Measurements from ENCODE around the gene ZNF57. TPM values are rescaled to one million over a fixed set of nuclear protein-coding genes. Genes with fewer than 3 reads are reported as not detected.
"Not testable (repeated sequence)": the region's sequence is repeated elsewhere in the genome, so short reads cannot be mapped to it uniquely, and the experiment has no call there.

The ZNF57 gene
- total RNA-seq, 1 donor: 4.8 TPM

DNA sequence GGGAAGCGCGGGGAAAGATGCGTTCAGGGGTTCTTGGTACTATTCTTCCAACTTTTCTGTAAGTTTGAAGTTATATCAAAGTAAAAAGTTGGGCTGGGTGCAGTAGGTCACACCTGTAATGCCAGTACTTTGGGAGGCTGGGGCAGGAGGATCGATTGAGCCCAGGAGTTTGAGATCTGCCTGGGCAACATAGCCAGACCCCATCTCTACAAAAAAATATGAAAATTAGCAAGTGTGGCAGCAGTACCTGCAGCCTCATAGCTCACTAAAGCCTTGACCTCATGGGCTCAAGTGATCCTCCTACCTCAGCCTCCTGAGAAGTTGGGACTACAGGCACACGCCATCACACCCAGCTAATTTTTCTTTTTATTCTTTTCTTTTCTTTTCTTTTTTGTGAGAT lies 56.4 kb downstream of the ZNF57 start:
- H3K4me3 ChIP-seq (ENCODE audit: low read depth, low read length): no peak overlapping the region
- TF ChIP-seq, protein P1, sequence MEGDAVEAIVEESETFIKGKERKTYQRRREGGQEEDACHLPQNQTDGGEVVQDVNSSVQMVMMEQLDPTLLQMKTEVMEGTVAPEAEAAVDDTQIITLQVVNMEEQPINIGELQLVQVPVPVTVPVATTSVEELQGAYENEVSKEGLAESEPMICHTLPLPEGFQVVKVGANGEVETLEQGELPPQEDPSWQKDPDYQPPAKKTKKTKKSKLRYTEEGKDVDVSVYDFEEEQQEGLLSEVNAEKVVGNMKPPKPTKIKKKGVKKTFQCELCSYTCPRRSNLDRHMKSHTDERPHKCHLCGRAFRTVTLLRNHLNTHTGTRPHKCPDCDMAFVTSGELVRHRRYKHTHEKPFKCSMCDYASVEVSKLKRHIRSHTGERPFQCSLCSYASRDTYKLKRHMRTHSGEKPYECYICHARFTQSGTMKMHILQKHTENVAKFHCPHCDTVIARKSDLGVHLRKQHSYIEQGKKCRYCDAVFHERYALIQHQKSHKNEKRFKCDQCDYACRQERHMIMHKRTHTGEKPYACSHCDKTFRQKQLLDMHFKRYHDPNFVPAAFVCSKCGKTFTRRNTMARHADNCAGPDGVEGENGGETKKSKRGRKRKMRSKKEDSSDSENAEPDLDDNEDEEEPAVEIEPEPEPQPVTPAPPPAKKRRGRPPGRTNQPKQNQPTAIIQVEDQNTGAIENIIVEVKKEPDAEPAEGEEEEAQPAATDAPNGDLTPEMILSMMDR (IDR thresholded peaks at IDR 0.05; ENCODE audit: insufficient read depth, low read length): no peak
- DNase-seq (ENCODE audit: low read depth): no peak

DNA sequence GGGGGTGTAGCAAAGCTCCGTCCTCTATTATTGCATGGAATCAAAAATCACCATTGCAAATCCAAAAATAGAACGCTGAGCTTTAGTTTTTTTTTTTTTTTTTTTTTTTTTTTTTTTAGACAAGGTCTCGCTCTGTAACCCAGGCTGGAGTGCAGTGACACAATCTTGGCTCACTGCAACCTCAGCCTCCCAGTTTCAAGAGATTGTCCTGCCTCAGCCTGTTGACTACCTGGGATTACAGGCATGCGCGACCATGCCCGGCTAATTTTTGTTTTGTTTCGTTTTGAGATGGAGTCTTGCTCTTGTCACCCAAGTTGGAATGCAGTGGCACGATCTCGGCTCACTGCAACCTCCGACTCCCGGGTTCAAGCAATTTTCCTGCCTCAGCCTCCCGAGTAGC lies 59.4 kb downstream of the ZNF57 start:
- no peak for DNase-seq (ENCODE audit: low read depth)
- TF ChIP-seq, protein P1 (IDR thresholded peaks at IDR 0.05; ENCODE audit: insufficient read depth, low read length): no peak
- H3K4me3 ChIP-seq (ENCODE audit: low read depth, low read length): no peak overlapping the region

DNA sequence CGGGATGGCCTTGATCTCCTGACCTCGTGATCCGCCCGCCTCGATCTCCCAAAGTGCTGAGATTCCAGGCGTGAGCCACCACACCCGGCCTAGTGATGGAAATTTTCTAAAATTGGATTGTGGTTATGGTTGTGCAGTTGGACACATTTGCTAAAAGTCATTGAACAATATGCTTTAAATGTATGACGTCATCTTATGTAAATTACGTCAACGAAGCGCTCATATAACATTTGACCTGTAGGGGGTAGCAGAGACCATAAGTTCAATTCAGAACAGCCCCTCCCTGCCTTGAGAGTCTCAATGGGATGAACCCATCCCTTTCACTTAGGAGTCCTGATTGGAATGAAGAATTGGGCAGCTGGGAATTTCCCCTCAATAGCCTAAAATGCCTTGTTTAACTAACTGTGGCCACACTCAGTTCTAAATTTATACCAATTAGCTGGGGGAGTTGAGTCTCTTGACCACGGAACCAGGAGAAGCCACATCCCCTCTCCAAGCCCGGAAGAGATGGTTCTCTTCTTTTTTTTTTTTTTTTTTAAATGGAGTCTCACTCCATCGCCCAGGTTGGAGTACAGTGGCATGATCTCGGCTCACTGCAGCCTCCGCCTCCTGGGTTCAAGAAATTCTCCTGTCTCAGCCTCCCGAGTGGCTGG lies 61.4 kb downstream of the ZNF57 start:
- peak; percentile 92 for DNase-seq (ENCODE audit: low read depth)
- H3K4me3 ChIP-seq (ENCODE audit: low read depth, low read length): no peak overlapping the region
- TF ChIP-seq, protein P1 (IDR thresholded peaks at IDR 0.05; ENCODE audit: insufficient read depth, low read length): peak; percentile 63

DNA sequence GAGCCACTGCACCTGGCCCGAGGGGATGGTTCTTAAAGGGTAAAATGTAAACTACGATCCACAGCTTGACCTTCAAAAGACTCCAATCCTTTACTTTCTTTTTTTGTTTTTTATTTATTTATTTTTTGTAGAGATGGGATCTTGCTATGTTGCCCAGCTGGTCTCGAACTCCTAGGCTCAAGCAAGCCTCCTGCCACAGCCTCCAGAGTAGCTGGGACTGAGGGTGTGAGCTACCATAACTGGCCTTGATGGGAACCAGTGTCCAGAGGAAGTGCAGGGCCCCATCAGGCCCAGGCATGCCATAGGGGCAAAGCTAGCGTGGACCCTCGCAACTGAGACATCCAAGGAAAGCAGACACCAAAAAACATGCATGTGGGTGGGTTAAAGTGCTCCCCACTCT lies 62.4 kb downstream of the ZNF57 start:
- TF ChIP-seq, protein P1 (IDR thresholded peaks at IDR 0.05; ENCODE audit: insufficient read depth, low read length): no peak
- H3K4me3 ChIP-seq (ENCODE audit: low read depth, low read length): no peak overlapping the region
- no peak for DNase-seq (ENCODE audit: low read depth)

DNA sequence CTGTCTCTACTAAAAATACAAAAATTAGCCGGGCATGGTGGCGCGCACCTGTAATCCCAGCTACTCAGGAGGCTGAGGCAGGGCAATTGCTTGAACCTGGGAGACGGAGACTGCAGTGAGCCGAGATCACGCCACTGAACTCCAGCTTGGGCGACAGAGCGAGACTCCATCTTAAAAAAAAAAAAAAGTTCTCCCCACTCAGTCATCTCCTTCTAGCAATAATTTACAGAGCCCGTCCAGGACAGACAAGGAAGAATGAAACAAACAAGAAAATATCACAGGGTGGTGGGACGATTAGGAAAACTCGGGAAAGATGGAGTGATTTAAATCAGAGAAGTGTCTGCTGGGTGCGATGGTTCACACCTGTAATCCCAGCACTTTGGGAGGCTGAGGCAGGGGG lies 62.9 kb downstream of the ZNF57 start:
- DNase-seq (ENCODE audit: low read depth); H3K4me3 ChIP-seq (ENCODE audit: low read depth, low read length): not testable (repeated sequence)

DNA sequence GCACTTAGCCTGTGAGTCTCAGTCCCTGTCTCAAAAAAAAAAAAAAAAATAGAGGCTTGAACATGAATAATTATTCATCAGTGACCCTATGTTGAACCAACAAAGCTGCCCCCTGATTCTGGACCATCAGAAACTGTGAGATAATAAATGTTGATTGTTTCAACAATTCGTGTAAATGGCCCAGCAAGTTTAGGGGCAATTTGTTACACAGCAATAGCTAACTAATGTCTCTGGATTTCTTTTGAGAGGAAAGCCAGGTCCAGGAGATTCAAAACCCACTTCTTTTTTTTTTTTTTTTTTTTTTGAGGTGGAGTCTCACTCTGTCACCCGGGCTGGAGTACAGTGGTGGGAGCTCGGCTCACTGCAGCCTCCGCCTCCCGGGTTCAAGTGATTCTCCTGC lies 64.1 kb downstream of the ZNF57 start:
- no peak for DNase-seq (ENCODE audit: low read depth)
- TF ChIP-seq, protein P1 (IDR thresholded peaks at IDR 0.05; ENCODE audit: insufficient read depth, low read length): no peak
- H3K4me3 ChIP-seq (ENCODE audit: low read depth, low read length): no peak overlapping the region

DNA sequence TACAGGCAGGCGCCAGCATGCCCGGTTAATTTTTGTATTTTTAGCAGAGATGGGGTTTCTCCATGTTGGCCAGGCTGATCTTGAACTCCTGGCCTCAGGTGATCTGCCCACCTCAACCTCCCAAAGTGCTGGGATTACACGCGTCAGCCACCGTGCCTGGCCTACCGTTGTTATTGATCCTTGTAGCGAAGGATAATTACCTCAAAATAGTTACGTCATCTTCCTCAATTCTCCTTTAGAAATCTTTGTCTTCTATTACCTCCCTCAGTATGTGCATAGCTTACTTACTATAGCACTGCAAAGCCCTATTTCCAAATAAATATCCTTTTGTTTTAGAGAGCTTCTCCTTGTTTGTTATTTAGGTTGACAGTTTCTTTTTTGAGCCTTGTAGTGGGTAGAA lies 67.2 kb downstream of the ZNF57 start:
- TF ChIP-seq, protein P1 (IDR thresholded peaks at IDR 0.05; ENCODE audit: insufficient read depth, low read length): no peak
- DNase-seq (ENCODE audit: low read depth): no peak
- no peak overlapping the region for H3K4me3 ChIP-seq (ENCODE audit: low read depth, low read length)

Other genes with a start within 250 kb of the ZNF57 start
- gene GNG7, start 198.2 kb upstream of the ZNF57 start, total RNA-seq (ENCODE audit: low replicate concordance): 0.45 and 0.65 TPM in 2 replicates
- gene DIRAS1, start 179.6 kb upstream of the ZNF57 start, total RNA-seq (ENCODE audit: low replicate concordance): 3.9 and 14.9 TPM in 2 replicates
- 28.4 and 47.8 TPM in 2 replicates for gene SLC39A3, start 160.9 kb upstream of the ZNF57 start, total RNA-seq (ENCODE audit: low replicate concordance)
- 39.4 and 40.3 TPM in 2 replicates for gene SGTA, start 117.7 kb upstream of the ZNF57 start, total RNA-seq (ENCODE audit: low replicate concordance)
- gene THOP1, start 115.4 kb upstream of the ZNF57 start, total RNA-seq (ENCODE audit: low replicate concordance): 46.4 and 70.0 TPM in 2 replicates
- 3.2 and 13.5 TPM in 2 replicates for gene ZNF554, start 81.1 kb upstream of the ZNF57 start, total RNA-seq (ENCODE audit: low replicate concordance)
- 5.9 and 7.0 TPM in 2 replicates for gene ZNF555, start 59.5 kb upstream of the ZNF57 start, total RNA-seq (ENCODE audit: low replicate concordance)
- 0.08 TPM in 1 of 2 replicates, not detected in the other for gene ZNF556, start 33.6 kb upstream of the ZNF57 start, total RNA-seq (ENCODE audit: low replicate concordance)
- gene ZNF77, start 44.0 kb downstream of the ZNF57 start, total RNA-seq (ENCODE audit: low replicate concordance): 5.5 and 7.8 TPM in 2 replicates
- 0.18 TPM in 1 of 2 replicates, not detected in the other for gene TLE6, start 76.6 kb downstream of the ZNF57 start, total RNA-seq (ENCODE audit: low replicate concordance)
- 5.2 and 12.8 TPM in 2 replicates for gene TLE2, start 128.4 kb downstream of the ZNF57 start, total RNA-seq (ENCODE audit: low replicate concordance)
- gene TLE5, start 161.6 kb downstream of the ZNF57 start, total RNA-seq (ENCODE audit: low replicate concordance): 42.2 and 232 TPM in 2 replicates
- gene GNA11, start 193.4 kb downstream of the ZNF57 start, total RNA-seq (ENCODE audit: low replicate concordance): 35.1 and 65.4 TPM in 2 replicates
- not detected in 2 replicates for gene GNA15, start 235.1 kb downstream of the ZNF57 start, total RNA-seq (ENCODE audit: low replicate concordance)